ENCODE results near the gene MARCHF3. TPM values are rescaled to one million over a fixed set of nuclear protein-coding genes. Genes with fewer than 3 reads are reported as not detected.

MARCHF3 gene
- total RNA-seq, 1 donor from 2014 or later = 16.5 TPM

DNA sequence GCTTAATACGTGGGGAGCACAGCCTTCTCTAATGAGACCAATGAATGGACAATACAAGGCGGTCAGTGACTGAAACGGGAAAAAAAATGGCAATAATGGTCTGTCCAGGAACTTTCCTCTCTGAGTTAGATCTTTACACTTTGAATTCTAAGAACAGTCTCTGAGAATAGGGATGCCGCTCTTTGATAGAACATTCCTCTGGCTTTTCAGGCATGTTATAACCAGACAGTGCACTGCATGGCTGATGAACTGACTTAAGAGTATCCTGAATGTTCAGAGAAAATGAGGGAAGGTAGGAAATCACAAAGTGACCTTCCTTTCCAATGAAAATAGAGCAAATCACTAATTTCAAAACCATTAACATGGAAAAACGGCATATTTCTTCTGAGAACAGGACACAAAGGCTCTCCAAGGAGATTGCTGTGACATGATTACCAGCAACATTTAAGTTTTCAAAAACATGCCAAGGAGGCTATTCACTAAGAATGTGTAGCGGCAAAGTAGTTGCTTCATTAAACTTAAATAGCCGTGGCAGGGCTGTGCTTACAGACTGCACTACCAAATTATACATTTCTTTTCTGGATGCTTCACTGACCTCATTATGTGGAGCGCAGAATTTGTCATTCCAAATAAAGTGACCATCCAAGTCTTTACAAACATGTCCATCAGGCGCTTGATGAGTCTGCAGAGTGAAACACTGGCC lies 105.9 kb downstream of the MARCHF3 start:
- no peak overlapping the region for H3K27ac Mint-ChIP-seq (ENCODE audit: unreplicated experiment)

DNA sequence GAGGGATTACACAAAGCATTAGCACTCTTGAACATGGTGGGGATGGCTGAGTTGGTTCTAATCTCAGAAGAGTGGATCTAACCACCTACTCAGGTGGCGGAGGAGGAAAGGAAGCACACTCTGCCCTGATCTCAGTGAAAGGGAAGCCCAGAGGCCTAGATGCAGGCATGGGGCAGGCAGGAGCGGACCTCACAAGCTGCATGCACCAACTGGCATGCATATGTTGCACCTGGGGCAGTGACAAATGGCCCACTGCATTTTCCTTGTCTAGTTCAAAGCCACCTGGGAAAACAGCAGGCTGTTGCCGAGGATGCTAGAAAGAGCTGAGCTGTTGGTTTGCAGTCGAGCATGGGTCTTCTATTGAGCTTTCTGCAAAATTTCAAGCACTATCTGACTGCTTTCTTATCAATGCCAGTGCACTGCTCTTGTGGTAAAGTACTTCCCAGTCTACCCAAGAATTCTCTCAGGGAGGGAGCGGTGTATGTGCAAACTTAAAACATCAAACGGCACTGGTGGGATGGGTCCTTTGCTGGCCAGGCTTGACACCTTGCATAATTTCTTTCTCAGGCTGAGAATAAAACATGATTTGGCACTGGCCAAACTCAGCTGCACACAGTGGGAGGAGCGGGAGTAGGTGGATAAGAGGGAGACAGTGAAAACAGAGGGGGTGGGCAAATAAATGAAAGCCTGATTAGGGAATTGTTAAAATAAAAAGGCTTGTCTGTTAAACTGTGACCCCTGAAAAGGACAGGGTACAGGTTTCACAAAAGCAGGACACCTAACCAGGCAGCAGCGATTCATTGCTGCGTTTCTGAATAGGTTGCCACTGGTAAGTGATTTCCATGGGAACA lies 108.9 kb downstream of the MARCHF3 start:
- peaks cover 1% of the 10 kb centered on the region for H3K27me3 Mint-ChIP-seq (ENCODE audit: low read depth, unreplicated experiment)
- no peak overlapping the region for H3K9ac ChIP-seq (ENCODE audit: low read length)
- H3K4me2 ChIP-seq (ENCODE audit: low read length) = no peak overlapping the region
- H2AFZ ChIP-seq (ENCODE audit: low read depth, low read length) = no peak overlapping the region
- no peaks in the 10 kb centered on the region for H3K27me3 ChIP-seq (ENCODE audit: insufficient read depth, low read length)
- no peak overlapping the region for H3K4me3 Mint-ChIP-seq (ENCODE audit: unreplicated experiment)
- H3K36me3 ChIP-seq (ENCODE audit: insufficient read depth, low read length) = no peaks in the 10 kb centered on the region
- no peak overlapping the region for H3K4me3 ChIP-seq (ENCODE audit: insufficient read depth, low read depth, low read length)
- H3K4me1 ChIP-seq (ENCODE audit: insufficient read depth, low read length) = peaks cover 2% of the 10 kb centered on the region
- TF ChIP-seq, protein P1, sequence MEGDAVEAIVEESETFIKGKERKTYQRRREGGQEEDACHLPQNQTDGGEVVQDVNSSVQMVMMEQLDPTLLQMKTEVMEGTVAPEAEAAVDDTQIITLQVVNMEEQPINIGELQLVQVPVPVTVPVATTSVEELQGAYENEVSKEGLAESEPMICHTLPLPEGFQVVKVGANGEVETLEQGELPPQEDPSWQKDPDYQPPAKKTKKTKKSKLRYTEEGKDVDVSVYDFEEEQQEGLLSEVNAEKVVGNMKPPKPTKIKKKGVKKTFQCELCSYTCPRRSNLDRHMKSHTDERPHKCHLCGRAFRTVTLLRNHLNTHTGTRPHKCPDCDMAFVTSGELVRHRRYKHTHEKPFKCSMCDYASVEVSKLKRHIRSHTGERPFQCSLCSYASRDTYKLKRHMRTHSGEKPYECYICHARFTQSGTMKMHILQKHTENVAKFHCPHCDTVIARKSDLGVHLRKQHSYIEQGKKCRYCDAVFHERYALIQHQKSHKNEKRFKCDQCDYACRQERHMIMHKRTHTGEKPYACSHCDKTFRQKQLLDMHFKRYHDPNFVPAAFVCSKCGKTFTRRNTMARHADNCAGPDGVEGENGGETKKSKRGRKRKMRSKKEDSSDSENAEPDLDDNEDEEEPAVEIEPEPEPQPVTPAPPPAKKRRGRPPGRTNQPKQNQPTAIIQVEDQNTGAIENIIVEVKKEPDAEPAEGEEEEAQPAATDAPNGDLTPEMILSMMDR (IDR thresholded peaks at IDR 0.05; ENCODE audit: insufficient read depth, low read depth, low read length) = no peak
- no peak for TF ChIP-seq EZH2 (IDR thresholded peaks at IDR 0.05; ENCODE audit: insufficient read depth, low read length)
- no peak overlapping the region for H3K27ac Mint-ChIP-seq (ENCODE audit: unreplicated experiment)
- no peak overlapping the region for H3K27ac ChIP-seq (ENCODE audit: low read depth, low read length)
- no peaks in the 10 kb centered on the region for H3K9me3 Mint-ChIP-seq (ENCODE audit: unreplicated experiment)
- H3K36me3 Mint-ChIP-seq (ENCODE audit: low read depth, unreplicated experiment) = no peaks in the 10 kb centered on the region
- FAIRE-seq (no peak), DNase-seq (ENCODE audit: low read depth) (no peak)
- H3K4me1 Mint-ChIP-seq (ENCODE audit: low read depth, unreplicated experiment) = peaks cover 22% of the 10 kb centered on the region
- H4K20me1 ChIP-seq (ENCODE audit: insufficient read depth, low read length) = no peaks in the 10 kb centered on the region
- no peaks in the 10 kb centered on the region for H3K79me2 ChIP-seq (ENCODE audit: insufficient read depth, low read length)
- H3K9me3 ChIP-seq (ENCODE audit: insufficient read depth, low read depth, low read length) = no peaks in the 10 kb centered on the region

More for the DNA sequence above, 105.9 kb downstream of the MARCHF3 start:
- FAIRE-seq = no peak
- Mint-ChIP-seq H3K36me3 (ENCODE audit: low read depth, unreplicated experiment) (no peaks in the 10 kb centered on the region), H3K9me3 (ENCODE audit: unreplicated experiment) (no peaks in the 10 kb centered on the region), H3K4me3 (ENCODE audit: unreplicated experiment) (no peak overlapping the region), H3K4me1 (ENCODE audit: low read depth, unreplicated experiment) (peaks cover 9% of the 10 kb centered on the region), H3K27me3 (ENCODE audit: low read depth, unreplicated experiment) (peaks cover 1% of the 10 kb centered on the region)
- no peak overlapping the region for H3K4me2 ChIP-seq (ENCODE audit: low read length)
- no peak for TF ChIP-seq EZH2 (IDR thresholded peaks at IDR 0.05; ENCODE audit: insufficient read depth, low read length)
- TF ChIP-seq, protein P1 (IDR thresholded peaks at IDR 0.05; ENCODE audit: insufficient read depth, low read depth, low read length) = no peak
- no peaks in the 10 kb centered on the region for H3K4me1 ChIP-seq (ENCODE audit: insufficient read depth, low read length)
- no peaks in the 10 kb centered on the region for H4K20me1 ChIP-seq (ENCODE audit: insufficient read depth, low read length)
- no peak overlapping the region for H3K27ac ChIP-seq (ENCODE audit: low read depth, low read length)
- H2AFZ ChIP-seq (ENCODE audit: low read depth, low read length) = no peak overlapping the region
- H3K36me3 ChIP-seq (ENCODE audit: insufficient read depth, low read length) = no peaks in the 10 kb centered on the region
- no peaks in the 10 kb centered on the region for H3K9me3 ChIP-seq (ENCODE audit: insufficient read depth, low read depth, low read length)
- H3K9ac ChIP-seq (ENCODE audit: low read length) = no peak overlapping the region
- no peak overlapping the region for H3K4me3 ChIP-seq (ENCODE audit: insufficient read depth, low read depth, low read length)
- DNase-seq (ENCODE audit: low read depth) = no peak
- H3K79me2 ChIP-seq (ENCODE audit: insufficient read depth, low read length) = no peaks in the 10 kb centered on the region
- H3K27me3 ChIP-seq (ENCODE audit: insufficient read depth, low read length) = no peaks in the 10 kb centered on the region
